PC-9 (cell line): ENCODE results near the gene GCNA.

Experiments
- CTCF ChIP-seq: fragments of 200-600 bp; sonication (generic); conservative IDR thresholded peaks from 2 replicates; pipeline ENCODE4 v1.6.1; 2017; ENCODE audit warnings: mixed run types, antibody characterized with exemption, mild to moderate bottlenecking, moderate library complexity
- EZH2 ChIP-seq: fragments of 200-600 bp; sonication (generic); IDR thresholded peaks from 2 replicates; pipeline ENCODE4 v1.8.0; 2017; ENCODE audit warnings: antibody characterized with exemption, low read depth

DNA sequence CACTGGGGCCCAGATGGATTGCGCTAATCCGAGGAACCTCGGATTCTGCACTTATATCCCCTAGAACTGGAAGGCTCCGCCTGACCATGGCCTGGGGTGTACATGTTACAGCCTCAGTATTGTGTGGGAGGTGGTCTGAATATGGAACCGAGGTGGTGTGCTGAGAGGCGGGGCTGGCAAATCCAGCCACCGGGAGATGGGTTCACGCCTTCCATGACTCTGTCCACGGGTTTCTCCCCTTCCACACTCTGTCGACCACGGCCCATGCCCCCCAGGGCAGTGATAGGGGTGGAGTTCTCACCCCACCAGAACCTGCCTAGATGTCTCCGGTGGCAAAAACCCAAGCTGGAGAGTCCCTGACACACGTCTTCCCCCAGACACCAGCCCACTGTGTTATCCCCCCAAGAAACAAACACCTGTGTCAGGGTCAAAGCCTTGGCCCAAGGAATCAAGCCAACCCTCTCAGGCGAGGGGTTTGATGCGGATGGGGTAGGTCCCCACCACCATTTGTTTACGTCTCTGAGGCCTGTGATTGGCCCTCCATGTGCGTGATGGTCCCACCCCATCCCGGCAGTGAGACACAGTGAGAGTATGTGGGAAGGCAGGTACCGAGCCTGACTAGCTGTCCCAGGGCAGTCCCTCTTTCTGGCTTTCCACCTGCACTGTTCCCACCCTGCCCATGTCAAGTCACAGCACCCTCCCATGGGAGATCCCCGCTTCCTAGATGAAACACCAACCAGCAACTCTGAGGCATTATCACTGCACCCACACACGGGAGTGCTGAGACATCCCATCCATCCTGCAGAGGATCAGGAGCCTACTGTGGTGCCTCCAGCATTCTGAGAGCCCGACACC, 82.6 kb downstream of the GCNA start:
- TF ChIP-seq CTCF (no peak), EZH2 (no peak)
